ENCODE results near the gene SCO2. TPM values are rescaled to one million over a fixed set of nuclear protein-coding genes. Genes with fewer than 3 reads are reported as not detected.

The SCO2 gene
- total and polyA plus RNA-seq, 2 of the 13 experiments (the other 11 are each of a cell fraction or from before 2014, with no cell fraction given): 0.32 to 3.7 TPM

GRCh38 chr22:50537765-50538164, 12.4 kb upstream of the SCO2 start:
- H3K9ac ChIP-seq (ENCODE audit: insufficient read depth, low read depth, low read length): no peak overlapping the region
- intact Hi-C loops (cut with micrococcal nuclease; ENCODE audit: unreplicated experiment) (no loop called here), in situ Hi-C loops (cut with HindIII; ENCODE audit: extremely low pct_ligation_motif_present, low pct_unique_long_range_greater_than_20kb) (no loop called here)
- BruUV-seq (replicated peaks): no TSS peak
- no peaks in the 10 kb centered on the region for H3K9me3 ChIP-seq (ENCODE audit: low read length)
- ATAC-seq (no peak), DNase-seq (ENCODE audit: low spot score) (no peak), FAIRE-seq (no peak)
- H2AFZ ChIP-seq (ENCODE audit: low read length): no peak overlapping the region
- H3K27ac ChIP-seq (ENCODE audit: extremely low read length, insufficient read depth, low read length): no peak overlapping the region
- ChIA-PET CTCF (ENCODE audit: low intra/inter-chr PET ratio, low total read pairs) (no interaction called here), POLR2A (interaction anchor here (0.7 kb wide), 1 partner anchor 9 kb away, joined by 4 read pairs; the partner anchor contains the start of gene TYMP)
- H3K4me1 ChIP-seq (ENCODE audit: insufficient read depth, low read length): peaks cover 49% of the 10 kb centered on the region
- H3K36me3 ChIP-seq (replicated peaks in 1 of 2; ENCODE audit: control insufficient read depth in 1 of 2, insufficient read depth in 2 of 2, low read length in 2 of 2): no peaks in the 10 kb centered on the region
- H3K4me2 ChIP-seq (ENCODE audit: low read depth, low read length): no peak overlapping the region
- no peaks in the 10 kb centered on the region for H4K20me1 ChIP-seq (ENCODE audit: insufficient read depth, low read length)
- H3K79me2 ChIP-seq (ENCODE audit: insufficient read depth, low read length): no peaks in the 10 kb centered on the region
- no peak for TF ChIP-seq MAFF (IDR thresholded peaks at IDR 0.05; ENCODE audit: low read depth, low read length)
- no peak for TF ChIP-seq ZNF337 (CRISPR knock-in tag; IDR thresholded peaks at IDR 0.05; ENCODE audit: borderline replicate concordance, low read depth)
- no peak for TF ChIP-seq RNF2 (conservative IDR thresholded peaks at IDR 0.05; ENCODE audit: low read depth)
- TF ChIP-seq GABPA (IDR thresholded peaks at IDR 0.05; ENCODE audit: low read depth, low read length): no peak
- TF ChIP-seq GABPA (CRISPR knock-in tag; IDR thresholded peaks at IDR 0.05; ENCODE audit: low read depth): no peak
- no peak for TF ChIP-seq YEATS4 (CRISPR knock-in tag; IDR thresholded peaks at IDR 0.05; ENCODE audit: borderline replicate concordance)
- TF ChIP-seq KDM5B (CRISPR knock-in tag; IDR thresholded peaks at IDR 0.05; ENCODE audit: borderline replicate concordance): no peak
- no peak for TF ChIP-seq ZNF740 (CRISPR knock-in tag; IDR thresholded peaks at IDR 0.05)
- no peak for TF ChIP-seq ZNF7 (CRISPR knock-in tag; IDR thresholded peaks at IDR 0.05)
- no peak for TF ChIP-seq ZNF644 (CRISPR knock-in tag; IDR thresholded peaks at IDR 0.05; ENCODE audit: low read depth)
- no peak for TF ChIP-seq GMEB1 (CRISPR knock-in tag; IDR thresholded peaks at IDR 0.05; ENCODE audit: borderline replicate concordance)
- WGBS (ENCODE audit: low lambda C conversion rate): 84% methylated on average over 13 of the region's 13 CpGs
- H3K27me3 ChIP-seq (ENCODE audit: control insufficient read depth in 1 of 2, insufficient read depth in 2 of 2, low read length in 2 of 2): peaks cover 0 to 6% of the 10 kb centered on the region in 2 experiments; a peak in 1 of 5 replicates
- no peak overlapping the region for H3K4me3 ChIP-seq (replicated peaks in 1 of 3; ENCODE audit: insufficient read depth in 1 of 3, low read depth in 2 of 3, low read length in 3 of 3)

Measured in HepG2 (cell line).